CD4-positive, alpha-beta T cell (primary cell): Measurements from ENCODE around the gene MTMR6. TPM values are rescaled to one million over a fixed set of nuclear protein-coding genes. Genes with fewer than 3 reads are reported as not detected.

Experiments
- ATAC-seq: fragments of 200-7000 bp; cut with Tn5 transposase; one replicate; pipeline ENCODE4 v1.10.0; 2022; ENCODE audit warnings: mild to moderate bottlenecking; ENCODE audit not compliant: poor library complexity
- CTCF ChIA-PET: fragments of 350-600 bp; sonication (Branson Sonifier 250); formaldehyde crosslinking; loops from one replicate; lab custom pipeline; 2021; ENCODE audit warnings: antibody characterized with exemption, inconsistent platforms; lab: Charles Lee
- POLR2A ChIA-PET: fragments of 350-600 bp; sonication (Branson Sonifier 250); formaldehyde crosslinking; loops from one replicate; lab custom pipeline; 2021; ENCODE audit warnings: antibody characterized with exemption, inconsistent platforms; lab: Charles Lee
- DNase-seq, 14 experiments: peaks; one replicate each; pipeline ENCODE4 v3.0.0-alpha.2; 2013 to 2020; ENCODE audit warnings: mixed read lengths in 2 of 14
- H3K27ac ChIP-seq, 2 donors: one replicate each; pipeline versions ENCODE4 v1.5.1 to v1.7.0; 2013; ENCODE audit warnings: low read length in 2 of 2, low read depth in 1 of 2, mild to moderate bottlenecking in 1 of 2
- H3K27me3 ChIP-seq, 2 experiments: 1 replicate in 1 of 2; 2 replicates in 1 of 2; pipeline versions ENCODE4 v1.6.1 to v1.7.0; 2013; ENCODE audit warnings: low read length in 2 of 2, control low read depth in 1 of 2, mild to moderate bottlenecking in 1 of 2, moderate library complexity in 1 of 2; ENCODE audit not compliant: insufficient read depth in 2 of 2, control insufficient read depth in 1 of 2
- H3K36me3 ChIP-seq: one replicate; pipeline ENCODE4 v1.6.1; 2013; ENCODE audit warnings: low read length, control low read depth; ENCODE audit not compliant: insufficient read depth
- H3K4me1 ChIP-seq: one replicate; pipeline ENCODE4 v1.6.1; 2013; ENCODE audit warnings: low read length, control low read depth; ENCODE audit not compliant: insufficient read depth
- H3K4me3 ChIP-seq: one replicate; pipeline ENCODE4 v1.5.1; 2013; ENCODE audit warnings: mild to moderate bottlenecking, low read length, moderate library complexity
- H3K9me3 ChIP-seq, 2 experiments: 1 replicate in 1 of 2; 2 replicates in 1 of 2; pipeline versions ENCODE4 v1.6.1 to v1.7.0; 2013; ENCODE audit warnings: low read length in 2 of 2, mild to moderate bottlenecking in 2 of 2, control low read depth in 1 of 2, moderate library complexity in 1 of 2; ENCODE audit not compliant: control insufficient read depth in 1 of 2, insufficient read depth in 1 of 2
- H3K27ac Mint-ChIP-seq: one replicate; pipeline ENCODE4 v1.8.0; 2020; ENCODE audit warnings: mixed read lengths
- H3K27me3 Mint-ChIP-seq: one replicate; pipeline ENCODE4 v1.8.0; 2021; ENCODE audit warnings: mixed read lengths
- H3K36me3 Mint-ChIP-seq: one replicate; pipeline ENCODE4 v1.8.0; 2021; ENCODE audit warnings: low read depth, mixed read lengths
- H3K4me1 Mint-ChIP-seq: one replicate; pipeline ENCODE4 v1.8.0; 2021; ENCODE audit warnings: low read depth, mixed read lengths
- H3K4me3 Mint-ChIP-seq: one replicate; pipeline ENCODE4 v1.8.0; 2020; ENCODE audit warnings: mild to moderate bottlenecking, mixed read lengths
- H3K9me3 Mint-ChIP-seq: one replicate; pipeline ENCODE4 v1.8.0; 2020; ENCODE audit warnings: mixed read lengths
- intact Hi-C, 2 experiments: fragments of 100-400 bp; cut with DNase I in 1 of 2; cut with micrococcal nuclease in 1 of 2; formaldehyde crosslinking; loops; one replicate each; pipeline versions ENCODE4 v1.15.1 to v1.9.0; 2023 to 2025; cut with DNase I, micrococcal nuclease
- total RNA-seq, 174 experiments: library from RNA in 2 of 174; stranded (reverse) in 2 of 174; gene quantifications; one replicate each; pipeline ENCODE4 v1.2.3 and lab custom pipeline; 2021 to 2026
- TF ChIP-seq, protein P1 (sequence below): fragments of 200-600 bp; IDR thresholded peaks from one replicate; pipeline ENCODE4 v1.8.0; 2022; ENCODE audit warnings: antibody characterized with exemption, mild to moderate bottlenecking

Gene MTMR6
- total RNA-seq, 2 experiments from 2014 or later, result 33.3 to 34.2 TPM

DNA sequence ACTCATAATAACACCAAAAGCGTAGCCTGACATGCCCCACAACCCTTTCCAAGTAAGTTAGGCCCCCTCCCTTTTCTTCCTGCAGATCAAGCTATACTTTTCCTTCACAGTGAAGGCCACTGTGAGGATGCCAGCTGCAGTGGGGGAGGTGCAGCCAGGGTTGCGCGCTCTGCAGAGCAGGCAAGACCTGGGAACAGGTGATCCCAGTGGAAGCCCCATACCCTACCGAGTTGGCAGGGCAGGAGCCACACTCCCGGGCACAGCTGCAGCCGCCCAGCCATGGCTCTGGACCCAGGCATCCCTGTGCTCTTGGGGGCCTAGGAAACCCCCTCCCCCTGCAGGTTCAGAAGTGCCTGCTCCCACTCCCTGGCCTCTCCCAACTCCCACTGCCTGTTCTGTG is 18.7 kb downstream of the MTMR6 start:
- intact Hi-C loops, result loop anchor here in 1 of 2 experiments (5.0 to 10.0 kb wide), 2 partner anchors 34 to 56 kb away; partner anchors contain the start of gene NUP58
- Mint-ChIP-seq H3K27ac (peak overlapping the region; percentile 13), H3K4me1 (peaks cover 22% of the 10 kb centered on the region), H3K9me3 (no peaks in the 10 kb centered on the region), H3K27me3 (no peaks in the 10 kb centered on the region), H3K36me3 (peaks cover 84% of the 10 kb centered on the region), H3K4me3 (no peak overlapping the region)
- CTCF ChIA-PET, result no interaction called here
- ATAC-seq (no peak), DNase-seq (no peak)
- TF ChIP-seq, protein P1, sequence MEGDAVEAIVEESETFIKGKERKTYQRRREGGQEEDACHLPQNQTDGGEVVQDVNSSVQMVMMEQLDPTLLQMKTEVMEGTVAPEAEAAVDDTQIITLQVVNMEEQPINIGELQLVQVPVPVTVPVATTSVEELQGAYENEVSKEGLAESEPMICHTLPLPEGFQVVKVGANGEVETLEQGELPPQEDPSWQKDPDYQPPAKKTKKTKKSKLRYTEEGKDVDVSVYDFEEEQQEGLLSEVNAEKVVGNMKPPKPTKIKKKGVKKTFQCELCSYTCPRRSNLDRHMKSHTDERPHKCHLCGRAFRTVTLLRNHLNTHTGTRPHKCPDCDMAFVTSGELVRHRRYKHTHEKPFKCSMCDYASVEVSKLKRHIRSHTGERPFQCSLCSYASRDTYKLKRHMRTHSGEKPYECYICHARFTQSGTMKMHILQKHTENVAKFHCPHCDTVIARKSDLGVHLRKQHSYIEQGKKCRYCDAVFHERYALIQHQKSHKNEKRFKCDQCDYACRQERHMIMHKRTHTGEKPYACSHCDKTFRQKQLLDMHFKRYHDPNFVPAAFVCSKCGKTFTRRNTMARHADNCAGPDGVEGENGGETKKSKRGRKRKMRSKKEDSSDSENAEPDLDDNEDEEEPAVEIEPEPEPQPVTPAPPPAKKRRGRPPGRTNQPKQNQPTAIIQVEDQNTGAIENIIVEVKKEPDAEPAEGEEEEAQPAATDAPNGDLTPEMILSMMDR, result no peak
- Histone ChIP-seq H3K27me3 (no peaks in the 10 kb centered on the region), H3K4me1 (peaks cover 2% of the 10 kb centered on the region), H3K27ac (no peak overlapping the region), H3K36me3 (peaks cover 65% of the 10 kb centered on the region), H3K9me3 (no peaks in the 10 kb centered on the region), H3K4me3 (no peak overlapping the region)
- POLR2A ChIA-PET, result no interaction called here

DNA sequence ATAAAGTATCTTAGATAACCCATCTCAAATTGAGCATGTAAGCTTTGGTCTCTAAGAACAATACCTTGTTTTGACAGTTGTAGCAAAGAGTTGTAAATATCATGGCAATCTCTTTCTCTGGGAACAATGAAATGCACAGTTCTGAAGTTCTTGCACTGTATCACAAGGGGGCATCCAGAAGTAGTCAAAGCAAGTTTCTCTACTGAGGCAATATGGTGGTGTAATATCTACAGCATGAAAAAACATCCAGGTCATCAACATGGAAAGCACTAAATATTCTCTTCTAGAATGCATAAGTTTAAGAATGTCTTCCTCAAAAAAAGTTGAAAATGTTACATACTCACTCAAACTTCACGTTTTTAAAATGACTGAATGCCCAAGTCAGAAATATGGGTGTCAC is 19.6 kb downstream of the MTMR6 start:
- H3K4me3 Mint-ChIP-seq, result no peak overlapping the region
- ATAC-seq, result peak; percentile 84
- intact Hi-C loops, result loop anchor here in 1 of 2 experiments (5.0 to 10.0 kb wide), 2 partner anchors 35 to 57 kb away; partner anchors contain the start of gene NUP58
- Histone ChIP-seq H3K4me3 (no peak overlapping the region), H3K27ac (no peak overlapping the region), H3K9me3 (no peaks in the 10 kb centered on the region), H3K36me3 (peaks cover 66% of the 10 kb centered on the region), H3K27me3 (no peaks in the 10 kb centered on the region), H3K4me1 (peaks cover 2% of the 10 kb centered on the region)
- POLR2A ChIA-PET, result interaction anchor here (0.7 kb wide), 1 partner anchor 16 kb away, joined by 3 read pairs; no protein-coding TSS in a partner anchor
- peak in 3 of 14 experiments; percentile 32 to 51 (median 46) for DNase-seq
- H3K9me3 Mint-ChIP-seq, result no peaks in the 10 kb centered on the region
- peaks cover 85% of the 10 kb centered on the region for H3K36me3 Mint-ChIP-seq
- TF ChIP-seq, protein P1, result peak; percentile 19
- H3K4me1 Mint-ChIP-seq, result peaks cover 22% of the 10 kb centered on the region
- CTCF ChIA-PET, result no interaction called here
- peak overlapping the region; percentile 13 for H3K27ac Mint-ChIP-seq
- no peaks in the 10 kb centered on the region for H3K27me3 Mint-ChIP-seq

DNA sequence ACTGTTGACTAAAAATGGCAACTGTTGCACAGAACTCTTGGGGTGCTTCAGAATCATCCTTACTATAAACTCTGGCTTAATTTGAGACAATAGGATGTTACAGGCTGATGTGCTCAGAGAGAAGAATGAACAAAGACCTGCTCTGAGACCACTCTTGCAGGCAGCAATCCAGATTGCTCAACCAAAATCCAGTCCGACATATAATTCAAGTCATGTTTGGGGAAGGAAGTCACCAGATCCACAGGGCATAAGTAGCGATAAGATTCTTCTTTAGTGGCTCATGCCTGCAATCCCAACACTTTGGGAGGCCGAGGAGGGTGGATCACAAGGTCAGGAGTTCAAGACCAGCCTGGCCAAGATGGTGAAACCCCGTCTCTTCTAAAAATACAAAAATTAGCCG is 20.6 kb downstream of the MTMR6 start:
- TF ChIP-seq, protein P1, result no peak
- no peak overlapping the region for H3K27ac ChIP-seq
- no peak overlapping the region for H3K4me3 Mint-ChIP-seq
- H3K4me3 ChIP-seq, result no peak overlapping the region
- DNase-seq, result no peak
- intact Hi-C loops, result loop anchor here in 1 of 2 experiments (5.0 to 10.0 kb wide), 2 partner anchors 36 to 58 kb away; partner anchors contain the start of gene NUP58
- no peaks in the 10 kb centered on the region for H3K27me3 Mint-ChIP-seq
- H3K27me3 ChIP-seq, result no peaks in the 10 kb centered on the region
- no peaks in the 10 kb centered on the region for H3K9me3 Mint-ChIP-seq
- ChIA-PET CTCF (no interaction called here), POLR2A (no interaction called here)
- peaks cover 2% of the 10 kb centered on the region for H3K4me1 ChIP-seq
- no peak overlapping the region for H3K27ac Mint-ChIP-seq
- no peak for ATAC-seq
- H3K36me3 ChIP-seq, result peaks cover 68% of the 10 kb centered on the region
- no peaks in the 10 kb centered on the region for H3K9me3 ChIP-seq
- H3K36me3 Mint-ChIP-seq, result peaks cover 85% of the 10 kb centered on the region
- peaks cover 22% of the 10 kb centered on the region for H3K4me1 Mint-ChIP-seq
